Calu3 (cell line): ENCODE data around the gene SH3PXD2A. TPM values are rescaled to one million over a fixed set of nuclear protein-coding genes. Genes with fewer than 3 reads are reported as not detected.

ENCODE experiments used
- BruUV-seq: library from RNA; stranded (reverse); fragments of 400-500 nt; replicated peaks from 2 replicates; lab custom pipeline; 2021; lab: Mats Ljungman, UMichigan
- CTCF ChIA-PET: fragments of 300-600 bp; sonication (Branson Sonifier 250); formaldehyde crosslinking; loops from one replicate; lab custom pipeline; 2022; ENCODE audit warnings: antibody characterized with exemption; lab: Charles Lee
- DNase-seq: peaks from one replicate; pipeline ENCODE4 v3.0.0; 2022
- H3K27ac Mint-ChIP-seq: one replicate; pipeline ENCODE4 v1.8.0; 2022; ENCODE audit warnings: mixed read lengths; ENCODE audit not compliant: unreplicated experiment
- H3K27me3 Mint-ChIP-seq: one replicate; pipeline ENCODE4 v1.8.0; 2022; ENCODE audit warnings: mixed read lengths; ENCODE audit not compliant: unreplicated experiment
- H3K36me3 Mint-ChIP-seq: one replicate; pipeline ENCODE4 v1.8.0; 2022; ENCODE audit warnings: mild to moderate bottlenecking, moderate library complexity, mixed read lengths; ENCODE audit not compliant: insufficient read depth, unreplicated experiment
- H3K4me1 Mint-ChIP-seq: one replicate; pipeline ENCODE4 v1.8.0; 2022; ENCODE audit warnings: mild to moderate bottlenecking, low read depth, mixed read lengths; ENCODE audit not compliant: unreplicated experiment
- H3K4me3 Mint-ChIP-seq: one replicate; pipeline ENCODE4 v1.8.0; 2022; ENCODE audit warnings: mild to moderate bottlenecking, low read depth, moderate library complexity, mixed read lengths; ENCODE audit not compliant: unreplicated experiment
- H3K9me3 Mint-ChIP-seq: one replicate; pipeline ENCODE4 v1.8.0; 2022; ENCODE audit warnings: low read depth, mixed read lengths; ENCODE audit not compliant: unreplicated experiment
- CTCF ChIP-seq: fragments of 200-600 bp; IDR thresholded peaks from one replicate; pipeline ENCODE4 v1.8.0; 2022; ENCODE audit warnings: antibody characterized with exemption; ENCODE audit not compliant: unreplicated experiment
- intact Hi-C: fragments of 100-400 bp; cut with micrococcal nuclease; formaldehyde crosslinking; loops from one replicate; pipeline ENCODE4 v1.10.0; 2022; ENCODE audit not compliant: unreplicated experiment
- total RNA-seq: library from RNA; stranded (reverse); gene quantifications from 2 replicates; pipeline ENCODE4 v1.2.3, GENCODE V29; 2022

The SH3PXD2A gene
- total RNA-seq, 1 experiment from 2014 or later = 7.5 TPM

- Mint-ChIP-seq H3K4me1 (peaks cover 10% of the 10 kb centered on the region), H3K36me3 (peaks cover 15% of the 10 kb centered on the region), H3K9me3 (no peaks in the 10 kb centered on the region), H3K4me3 (peak overlapping the region; percentile 73), H3K27ac (peak overlapping the region; percentile 75), H3K27me3 (peaks cover 10% of the 10 kb centered on the region)
- intact Hi-C loops = no loop called here
- TF ChIP-seq CTCF = no peak
- BruUV-seq = no TSS peak
- CTCF ChIA-PET = no interaction called here
- no peak for DNase-seq
Measured at GRCh38 chr10:103668351-103669242, 186.8 kb downstream of the SH3PXD2A start.

- CTCF ChIA-PET = interaction anchor here (0.6 to 1.7 kb wide), 2 partner anchors 18 to 227 kb away, joined by 3 to 10 read pairs; no protein-coding TSS in a partner anchor
- TF ChIP-seq CTCF = no peak
- H3K4me1 Mint-ChIP-seq = peaks cover 10% of the 10 kb centered on the region
Measured at GRCh38 chr10:103667356-103667755, 188.0 kb downstream of the SH3PXD2A start.

GRCh38 chr10:103666762-103667150, 188.6 kb downstream of the SH3PXD2A start:
- CTCF ChIA-PET = interaction anchor here (1.7 kb wide), 1 partner anchor 19 kb away, joined by 3 read pairs; no protein-coding TSS in a partner anchor
- no peak overlapping the region for H3K4me3 Mint-ChIP-seq

More at GRCh38 chr10:103667356-103667755, 188.0 kb downstream of the SH3PXD2A start:
- Mint-ChIP-seq H3K36me3 (peaks cover 15% of the 10 kb centered on the region), H3K27me3 (peaks cover 10% of the 10 kb centered on the region), H3K9me3 (no peaks in the 10 kb centered on the region), H3K27ac (no peak overlapping the region), H3K4me3 (no peak overlapping the region)
- intact Hi-C loops = no loop called here
- no peak for DNase-seq
- BruUV-seq = no TSS peak

More at GRCh38 chr10:103666762-103667150, 188.6 kb downstream of the SH3PXD2A start:
- Mint-ChIP-seq H3K27ac (no peak overlapping the region), H3K9me3 (no peaks in the 10 kb centered on the region), H3K4me1 (peaks cover 10% of the 10 kb centered on the region), H3K27me3 (peaks cover 10% of the 10 kb centered on the region), H3K36me3 (peaks cover 15% of the 10 kb centered on the region)
- intact Hi-C loops = no loop called here
- no TSS peak for BruUV-seq
- no peak for TF ChIP-seq CTCF
- no peak for DNase-seq
